CD4-positive, alpha-beta T cell treated with Interleukin-17A for 1 hour (primary cell): Measurements from ENCODE around the gene TMEM42.
A peak's percentile ranks its signal among the peaks of the same experiment; 100 is the strongest.

Experiments used
- DNase-seq: peaks from one replicate; pipeline ENCODE4 v3.0.0-alpha.2; 2020

Gene TMEM42

DNA sequence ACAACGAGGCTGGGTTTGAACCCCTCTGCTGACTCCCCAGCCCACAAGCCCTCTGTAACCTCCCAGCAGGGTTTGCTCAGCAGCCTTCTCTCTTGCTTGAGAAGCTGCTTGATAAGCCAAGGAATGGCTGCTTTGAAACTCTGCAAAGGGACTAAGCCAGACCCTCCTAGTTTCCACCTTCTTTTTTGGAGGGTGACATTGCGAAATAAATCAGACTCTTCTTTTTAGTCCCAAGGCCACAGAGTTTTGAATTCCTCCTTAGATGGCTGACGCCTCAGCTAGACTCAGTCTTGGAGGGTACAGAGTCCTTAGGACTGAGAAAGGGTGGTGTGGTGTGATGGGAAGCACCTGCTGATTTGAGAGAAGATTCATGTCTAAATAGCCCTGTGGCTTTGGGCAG, 13.9 kb downstream of the TMEM42 start:
- no peak for DNase-seq

DNA sequence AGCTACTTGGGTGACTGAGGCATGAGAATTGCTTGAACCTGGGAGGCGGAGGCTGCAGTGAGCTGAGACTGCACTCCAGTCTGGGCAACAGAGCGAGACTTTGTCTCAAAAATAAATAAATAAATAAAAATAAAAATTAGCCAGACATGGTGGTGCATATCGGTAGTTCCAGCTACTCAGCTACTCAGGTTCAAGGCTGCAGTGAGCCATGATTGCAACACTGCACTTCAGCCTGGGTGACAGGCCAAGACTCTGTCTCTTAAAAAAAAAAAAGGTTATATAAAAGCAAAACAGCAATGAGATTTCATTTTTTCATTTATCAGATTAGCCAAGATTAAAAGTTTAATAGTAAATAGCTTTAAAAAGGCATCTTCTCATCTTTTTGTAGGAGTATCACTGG, 15.6 kb downstream of the TMEM42 start:
- no peak for DNase-seq

DNA sequence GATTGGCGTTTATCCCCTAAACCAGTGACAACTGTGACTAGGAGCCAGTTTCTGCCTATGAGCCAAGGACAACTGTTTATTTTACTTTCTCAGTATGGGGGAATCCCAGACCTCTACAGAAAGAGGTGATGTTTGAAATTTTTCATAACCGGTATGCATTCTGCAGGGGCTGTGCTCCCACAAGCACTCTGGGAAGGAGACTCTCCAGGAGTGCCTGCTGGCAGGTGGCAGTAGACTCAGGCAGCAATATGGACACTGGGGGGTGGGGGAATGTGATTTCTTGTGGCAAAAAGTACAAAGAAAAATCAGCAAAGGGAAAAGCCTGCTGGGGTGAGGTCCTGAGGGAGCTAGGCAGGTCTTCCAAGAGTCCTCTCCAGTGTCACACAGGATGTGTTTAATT, 18.6 kb downstream of the TMEM42 start:
- DNase-seq: no peak

DNA sequence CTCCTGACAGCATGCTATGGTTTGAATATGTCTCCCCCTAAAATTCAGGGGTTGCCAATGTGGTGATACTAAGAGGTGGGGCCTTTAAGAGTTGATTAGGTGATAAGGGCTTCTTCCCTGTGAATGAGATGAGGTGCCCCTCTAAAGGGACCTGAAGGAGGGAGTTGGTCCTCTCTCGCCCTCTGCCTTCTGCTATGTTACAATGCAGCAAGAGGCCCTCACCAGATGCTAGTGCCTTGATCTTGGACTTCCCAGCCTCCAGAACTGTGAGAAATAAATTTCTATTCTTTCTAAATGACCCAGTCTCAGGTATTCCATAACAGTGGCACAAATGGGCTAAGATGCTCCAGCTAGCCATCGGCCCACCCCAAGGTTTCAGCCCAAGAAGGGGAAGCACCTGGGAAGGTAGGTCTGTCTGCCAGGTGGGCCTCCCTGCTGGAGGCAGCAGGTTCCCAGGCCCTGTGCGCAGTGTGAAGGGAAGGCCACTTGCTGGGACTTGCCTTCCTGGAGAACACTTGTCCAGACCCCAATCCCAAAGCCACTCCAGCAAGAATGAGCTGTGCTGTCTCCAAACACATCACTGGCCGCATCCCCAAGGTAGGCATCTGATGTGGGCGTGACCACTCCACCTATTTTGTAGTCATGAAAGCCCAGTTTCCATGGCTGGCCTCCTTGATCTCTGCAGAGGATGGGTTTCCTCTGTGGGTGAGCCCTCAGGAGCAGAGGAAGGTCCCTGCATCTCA, 21.7 kb downstream of the TMEM42 start:
- DNase-seq: no peak

- no peak for DNase-seq
Measured at GRCh38 chr3:44883999-44884431, 22.3 kb downstream of the TMEM42 start.

- DNase-seq: no peak
Measured at GRCh38 chr3:44885618-44886017, 23.9 kb downstream of the TMEM42 start.

DNA sequence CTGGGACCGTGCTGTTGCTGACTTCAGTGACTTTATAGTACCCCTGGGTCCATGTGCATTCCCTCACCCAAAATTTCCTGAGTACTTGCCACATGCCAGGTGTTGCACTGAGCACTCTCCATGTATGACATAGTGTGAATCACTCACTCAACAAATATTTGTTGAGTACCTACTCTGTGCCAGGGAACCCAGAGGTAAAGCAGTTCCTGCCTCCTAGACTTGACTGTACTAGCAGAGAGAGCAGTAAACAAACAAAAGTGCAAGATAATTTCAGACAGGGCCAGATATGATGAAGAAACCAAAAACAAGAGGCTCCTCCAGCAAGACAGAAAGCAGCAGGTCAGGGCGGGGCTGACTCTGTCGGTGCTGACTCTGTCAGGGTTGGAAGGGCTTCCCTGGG, 24.8 kb downstream of the TMEM42 start:
- no peak for DNase-seq

GRCh38 chr3:44887101-44887500, 25.4 kb downstream of the TMEM42 start:
- DNase-seq: no peak

DNA sequence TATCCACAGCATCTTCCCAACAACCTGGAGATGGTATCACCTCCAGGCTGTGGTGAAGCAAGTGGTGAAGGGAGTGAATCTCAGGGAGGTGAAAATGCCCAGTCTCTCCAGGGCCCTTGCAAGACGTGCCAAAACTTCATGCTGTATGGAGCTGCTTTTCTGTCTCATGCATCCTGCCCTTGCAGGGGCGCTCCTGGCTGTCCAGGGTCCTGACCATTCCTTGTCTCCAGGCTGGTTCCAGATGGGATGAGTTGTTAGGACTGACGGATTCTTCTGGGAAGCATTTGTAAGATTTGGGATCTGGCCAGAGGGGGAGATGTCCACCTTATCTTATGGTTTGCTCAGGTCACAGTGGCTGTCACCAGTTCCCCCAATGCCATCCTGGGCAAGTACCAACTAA, 28.5 kb downstream of the TMEM42 start:
- DNase-seq: no peak

DNA sequence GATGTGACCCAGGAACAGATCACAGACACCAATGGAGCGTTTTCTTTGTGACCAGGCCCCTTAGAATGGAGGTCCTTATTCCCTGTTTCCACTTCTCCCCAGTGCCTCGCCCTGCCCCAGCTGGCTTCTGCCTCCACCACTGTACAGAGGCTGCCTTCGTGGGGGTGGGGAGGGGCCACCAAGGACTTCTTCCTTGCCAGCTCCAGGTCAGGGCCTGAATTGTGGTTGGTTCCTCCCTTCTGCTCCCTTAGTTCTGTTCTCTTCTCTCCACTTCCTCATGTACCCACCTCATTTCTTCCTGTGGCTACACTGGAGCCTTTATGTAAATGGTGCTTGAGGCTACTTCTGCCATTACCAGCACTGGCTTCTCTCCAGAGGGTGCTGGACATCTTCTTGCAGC, 29.1 kb downstream of the TMEM42 start:
- no peak for DNase-seq

GRCh38 chr3:44892689-44893088, 31.0 kb downstream of the TMEM42 start:
- no peak for DNase-seq

DNA sequence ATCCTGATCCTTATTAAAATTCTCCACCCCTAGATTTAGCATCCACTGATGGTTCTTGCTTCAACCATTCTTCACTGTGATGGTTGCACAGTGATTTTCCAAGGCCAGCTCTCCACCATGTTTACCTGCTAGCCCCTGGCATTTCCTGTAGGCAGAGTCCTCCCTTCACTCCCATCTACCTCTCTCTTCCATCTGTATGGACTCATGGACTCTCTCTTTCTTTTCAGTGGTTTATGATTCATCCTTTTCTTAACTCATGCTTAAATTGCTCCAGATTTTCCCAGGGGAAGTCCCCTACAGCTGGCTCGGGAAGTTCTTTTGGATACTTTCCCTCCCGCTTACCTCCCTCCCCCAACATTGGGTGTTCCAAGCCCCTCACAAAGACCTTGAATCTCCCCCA, 31.4 kb downstream of the TMEM42 start:
- DNase-seq: no peak

GRCh38 chr3:44894485-44894884, 32.8 kb downstream of the TMEM42 start:
- DNase-seq: no peak

GRCh38 chr3:44896440-44896839, 34.7 kb downstream of the TMEM42 start:
- no peak for DNase-seq

GRCh38 chr3:44899683-44900367, 38.1 kb downstream of the TMEM42 start:
- DNase-seq: no peak

- DNase-seq: no peak
Measured at GRCh38 chr3:44902628-44903027, 40.9 kb downstream of the TMEM42 start.

DNA sequence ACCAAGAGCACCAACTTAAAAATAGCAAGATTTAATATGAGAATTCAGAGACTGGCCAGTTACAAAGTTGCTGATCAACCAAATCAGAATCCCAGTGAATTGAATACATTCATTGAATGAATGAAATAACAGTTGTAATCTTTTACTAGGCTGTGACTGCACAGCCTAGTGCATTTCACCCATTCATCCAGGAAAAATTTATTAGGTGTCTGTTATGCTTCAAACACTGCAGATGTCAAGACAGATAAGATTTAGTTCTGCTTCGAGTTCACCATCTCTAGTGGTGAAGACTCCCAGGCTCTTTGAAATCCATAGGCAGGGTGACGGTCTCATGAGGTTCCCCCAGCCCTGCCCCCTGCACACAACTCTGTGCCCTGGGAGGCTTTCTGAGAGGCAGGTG, 41.6 kb downstream of the TMEM42 start:
- DNase-seq: no peak

- no peak for DNase-seq
Measured at GRCh38 chr3:44903751-44904150, 42.0 kb downstream of the TMEM42 start.

DNA sequence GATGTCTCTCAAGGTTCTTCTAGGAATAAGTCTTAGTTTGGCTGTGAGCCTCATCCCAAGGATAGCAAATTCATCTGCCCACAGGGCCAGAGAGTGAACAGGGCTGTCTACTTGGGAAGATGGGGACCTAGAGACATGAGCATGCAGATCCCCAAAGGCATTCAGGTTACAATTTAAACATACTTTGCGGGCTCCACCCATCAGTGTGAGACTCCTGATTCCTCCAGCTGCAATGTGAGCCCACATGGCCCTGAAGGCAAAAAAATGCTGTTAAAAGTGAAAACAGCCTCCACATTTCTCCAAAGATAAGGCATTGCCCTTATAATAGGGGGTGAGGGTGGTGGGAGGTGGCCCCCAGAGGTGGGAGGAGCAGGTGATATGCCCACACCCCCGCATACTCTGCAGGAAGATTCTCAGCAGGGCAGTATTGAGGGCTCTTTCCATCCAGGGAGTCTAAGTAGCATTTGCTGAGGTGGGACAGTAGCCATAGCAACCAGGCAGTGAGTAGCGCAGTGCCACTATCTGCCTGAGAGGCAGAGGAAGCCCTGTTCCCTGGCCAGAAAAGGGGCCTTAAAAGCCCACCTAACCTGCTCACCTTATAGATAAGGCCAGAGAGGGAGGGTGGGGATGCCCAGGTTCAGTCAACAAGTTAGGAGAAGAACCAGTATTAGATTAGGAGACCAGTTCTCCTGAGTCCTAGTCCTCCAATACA, 43.9 kb downstream of the TMEM42 start:
- no peak for DNase-seq

DNA sequence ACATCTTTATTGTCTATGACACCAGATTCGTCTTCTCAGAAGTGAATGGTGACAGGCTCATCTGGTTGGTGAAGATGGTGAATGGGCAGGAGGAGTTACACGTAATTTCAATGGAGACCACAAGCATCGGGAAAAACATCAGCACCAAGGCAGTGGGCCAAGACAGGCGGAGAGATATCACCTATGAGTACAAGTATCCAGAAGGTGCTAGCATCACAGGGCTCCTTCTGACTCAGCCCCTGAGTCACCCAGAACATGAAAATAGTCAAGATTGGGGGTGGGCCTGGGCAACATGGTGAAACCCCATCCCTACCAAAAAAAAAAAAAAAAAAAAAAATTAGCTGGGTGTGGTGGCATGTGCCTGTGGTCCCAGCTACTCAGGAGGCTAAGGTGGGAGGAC, 45.3 kb downstream of the TMEM42 start:
- DNase-seq: no peak

DNA sequence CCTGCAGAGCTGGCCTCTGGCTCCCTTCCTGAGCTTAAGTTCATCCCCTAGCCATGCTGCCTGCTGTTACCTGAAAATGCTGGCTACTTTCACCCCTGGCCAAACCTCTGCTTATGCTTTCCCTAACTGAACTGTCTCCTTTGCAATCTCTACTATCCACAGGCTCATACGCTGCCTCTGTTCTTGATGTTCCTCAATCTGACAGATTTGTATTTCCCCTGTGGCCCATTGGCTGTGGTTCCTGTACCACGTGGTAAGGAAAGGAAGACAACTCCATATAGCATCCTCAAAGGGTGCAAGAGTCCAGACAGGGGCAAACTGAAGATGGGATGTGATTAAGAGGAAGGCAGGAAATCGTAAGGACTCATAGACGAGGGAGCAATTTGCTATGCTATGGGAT, 45.9 kb downstream of the TMEM42 start:
- no peak for DNase-seq

DNA sequence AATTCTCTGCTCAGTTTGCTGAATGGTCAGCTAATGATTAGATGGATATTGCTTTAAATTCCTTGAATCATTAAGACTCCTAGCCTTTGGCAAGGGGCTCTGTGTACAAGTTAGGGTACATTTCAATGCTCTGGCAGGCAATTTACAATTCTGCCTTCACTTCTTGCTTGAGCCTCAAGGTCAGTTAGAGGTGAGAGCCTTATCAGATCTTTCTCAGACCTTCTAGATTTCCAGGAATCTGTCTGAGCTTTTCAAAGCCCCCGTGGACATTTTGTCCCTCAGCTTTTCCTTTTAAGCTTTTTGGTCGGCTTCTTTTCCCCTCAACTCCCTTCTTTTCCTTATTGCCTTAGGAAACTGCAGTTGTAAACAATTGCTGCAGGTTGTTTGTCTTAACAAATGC, 47.4 kb downstream of the TMEM42 start:
- no peak for DNase-seq

DNA sequence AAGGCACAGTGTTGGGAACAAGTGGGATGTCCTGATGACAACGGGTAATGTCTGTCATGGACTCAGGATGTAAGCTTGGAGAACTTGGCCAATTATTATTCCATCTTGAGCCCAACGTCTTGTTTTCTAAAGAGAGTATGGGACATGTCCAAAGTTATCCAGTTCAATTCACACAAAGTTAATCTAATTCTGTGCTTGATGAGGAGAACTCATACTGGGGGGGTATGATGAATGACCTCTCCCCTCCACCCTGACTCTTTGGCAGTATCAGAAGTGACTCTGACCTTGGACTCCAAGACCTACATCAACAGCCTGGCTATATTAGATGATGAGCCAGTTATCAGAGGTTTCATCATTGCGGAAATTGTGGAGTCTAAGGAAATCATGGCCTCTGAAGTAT, 49.0 kb downstream of the TMEM42 start:
- DNase-seq: no peak

- DNase-seq: peak; percentile 64
Measured at GRCh38 chr3:44913868-44914468, 52.3 kb downstream of the TMEM42 start.
